ENCODE results near the gene DPY19L1.
"Not testable (repeated sequence)": the region's sequence is repeated elsewhere in the genome, so short reads cannot be mapped to it uniquely, and the experiment has no call there.

Gene DPY19L1

DNA sequence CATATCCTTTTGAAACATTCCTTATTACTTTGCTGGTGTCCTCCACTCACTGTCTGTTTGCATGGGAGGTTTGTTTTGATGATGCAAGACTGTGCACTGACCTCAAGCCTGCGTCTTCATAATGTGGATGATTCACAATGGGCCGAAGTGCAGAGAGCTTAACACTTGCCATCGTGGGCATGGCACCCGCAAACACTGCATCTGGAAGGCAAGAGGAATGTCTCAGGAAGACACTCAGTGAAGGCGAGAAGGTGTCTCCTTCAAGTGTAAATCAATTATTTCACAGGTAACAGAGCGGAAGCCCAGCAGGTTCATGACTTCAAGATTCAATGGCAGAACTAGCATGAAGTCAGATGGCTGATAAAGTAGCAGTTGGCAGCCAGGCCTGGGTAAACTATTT lies 98.1 kb downstream of the DPY19L1 start:
- no CpG with 5 or more reads among the region's 6 CpGs for WGBS, 2 donors (ENCODE audit: extremely low coverage in 2 of 2, insufficient read length in 2 of 2, insufficient replicate concordance in 1 of 2)
- no peak overlapping the region for H3K4me2 ChIP-seq (ENCODE audit: insufficient read depth, low read length, poor library complexity, severe bottlenecking)
- H3K9ac ChIP-seq (ENCODE audit: low read depth, low read length, poor library complexity) = no peak overlapping the region
- H4K91ac ChIP-seq (ENCODE audit: low read depth, low read length, poor library complexity) = no peak overlapping the region
- H4K8ac ChIP-seq (ENCODE audit: low read depth, low read length) = no peak overlapping the region
- H2BK12ac ChIP-seq (ENCODE audit: low read length) = no peak overlapping the region
- H3K79me1 ChIP-seq (ENCODE audit: low read depth, low read length) = no peaks in the 10 kb centered on the region
- no peaks in the 10 kb centered on the region for H3K9me3 ChIP-seq (replicated peaks in 1 of 2; ENCODE audit: control insufficient read depth in 2 of 2, insufficient read depth in 1 of 2, low read depth in 1 of 2, low read length in 2 of 2)
- no peak overlapping the region for H3K4me3 ChIP-seq (ENCODE audit: low read length in 2 of 2)
- peaks cover 0 to 2% of the 10 kb centered on the region in 2 donors for H3K4me1 ChIP-seq (ENCODE audit: control insufficient read depth in 2 of 2, insufficient read depth in 1 of 2, low read depth in 1 of 2, low read length in 2 of 2)
- H3K36me3 ChIP-seq (replicated peaks in 1 of 2; ENCODE audit: control insufficient read depth in 2 of 2, insufficient read depth in 2 of 2, low read length in 2 of 2) = peaks cover 3 to 26% of the 10 kb centered on the region in 2 donors
- H2BK5ac ChIP-seq (ENCODE audit: low read length) = no peak overlapping the region
- no peak overlapping the region for H3K27ac ChIP-seq (replicated peaks; ENCODE audit: low read length)
- H3K14ac ChIP-seq (ENCODE audit: low read length) = no peak overlapping the region
- H2AFZ ChIP-seq (ENCODE audit: low read length) = no peak overlapping the region
- no peak overlapping the region for H3K4ac ChIP-seq (ENCODE audit: low read length)
- no peak overlapping the region for H2BK120ac ChIP-seq (ENCODE audit: low read depth, low read length)
- H3K23ac ChIP-seq (ENCODE audit: low read depth, low read length, poor library complexity) = no peak overlapping the region
- H3K18ac ChIP-seq (ENCODE audit: low read length) = no peak overlapping the region
- H3K27me3 ChIP-seq (ENCODE audit: control insufficient read depth in 3 of 3, insufficient read depth in 3 of 3, low read depth in 1 of 3, low read length in 3 of 3) = no peaks in the 10 kb centered on the region
- H2BK15ac ChIP-seq (ENCODE audit: low read length) = no peak overlapping the region
- H2AK5ac ChIP-seq (ENCODE audit: low read depth, low read length) = no peak overlapping the region
- DNase-seq (ENCODE audit: low spot score) = no peak

GRCh38 chr7:34935735-34936165 lies 101.5 kb downstream of the DPY19L1 start:
- not testable (repeated sequence) for H3K79me1 ChIP-seq (ENCODE audit: low read depth, low read length); H2AK5ac ChIP-seq (ENCODE audit: low read depth, low read length); H3K4me1 ChIP-seq (ENCODE audit: control insufficient read depth in 2 of 2, insufficient read depth in 1 of 2, low read depth in 1 of 2, low read length in 2 of 2); H3K9me3 ChIP-seq (replicated peaks in 1 of 2; ENCODE audit: control insufficient read depth in 2 of 2, insufficient read depth in 1 of 2, low read depth in 1 of 2, low read length in 2 of 2); H3K9ac ChIP-seq (ENCODE audit: low read depth, low read length, poor library complexity); H3K27me3 ChIP-seq (ENCODE audit: control insufficient read depth in 3 of 3, insufficient read depth in 3 of 3, low read depth in 1 of 3, low read length in 3 of 3); H2BK12ac ChIP-seq (ENCODE audit: low read length); H3K27ac ChIP-seq (replicated peaks; ENCODE audit: low read length); H4K91ac ChIP-seq (ENCODE audit: low read depth, low read length, poor library complexity); H2AFZ ChIP-seq (ENCODE audit: low read length); H3K4me3 ChIP-seq (ENCODE audit: low read length in 2 of 2); H3K14ac ChIP-seq (ENCODE audit: low read length); H2BK120ac ChIP-seq (ENCODE audit: low read depth, low read length); H3K23ac ChIP-seq (ENCODE audit: low read depth, low read length, poor library complexity); H3K4ac ChIP-seq (ENCODE audit: low read length); H4K8ac ChIP-seq (ENCODE audit: low read depth, low read length); DNase-seq (ENCODE audit: low spot score); H2BK15ac ChIP-seq (ENCODE audit: low read length); H3K18ac ChIP-seq (ENCODE audit: low read length); H3K4me2 ChIP-seq (ENCODE audit: insufficient read depth, low read length, poor library complexity, severe bottlenecking); H2BK5ac ChIP-seq (ENCODE audit: low read length)
- no CpG with 5 or more reads among the region's 2 CpGs for WGBS, 2 donors (ENCODE audit: extremely low coverage in 2 of 2, insufficient read length in 2 of 2, insufficient replicate concordance in 1 of 2)
- peaks cover 3 to 39% of the 10 kb centered on the region in 2 donors for H3K36me3 ChIP-seq (replicated peaks in 1 of 2; ENCODE audit: control insufficient read depth in 2 of 2, insufficient read depth in 2 of 2, low read length in 2 of 2)

DNA sequence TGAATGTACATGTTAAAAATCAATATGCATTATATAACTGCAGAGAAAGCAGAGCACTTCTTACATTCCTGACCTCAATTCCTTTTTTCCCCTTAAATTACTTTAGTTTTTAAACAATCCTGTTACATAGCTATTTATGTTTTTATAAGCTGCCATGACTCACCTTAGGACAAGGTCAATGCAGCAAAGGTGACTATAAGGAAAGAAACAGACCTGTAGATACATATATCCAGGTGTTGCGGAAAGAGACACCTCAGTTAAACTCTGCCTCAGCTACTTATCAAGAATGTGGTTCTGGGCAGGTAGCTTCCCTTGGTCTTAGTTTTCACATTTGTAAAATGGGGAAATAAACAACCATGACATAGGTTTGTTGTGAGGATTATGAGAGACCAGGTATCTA lies 105.5 kb downstream of the DPY19L1 start:
- no peak overlapping the region for H3K14ac ChIP-seq (ENCODE audit: low read length)

GRCh38 chr7:34929783-34930182 lies 107.5 kb downstream of the DPY19L1 start:
- H2BK12ac ChIP-seq (ENCODE audit: low read length); H2BK5ac ChIP-seq (ENCODE audit: low read length); H3K4me2 ChIP-seq (ENCODE audit: insufficient read depth, low read length, poor library complexity, severe bottlenecking); H3K9me3 ChIP-seq (replicated peaks in 1 of 2; ENCODE audit: control insufficient read depth in 2 of 2, insufficient read depth in 1 of 2, low read depth in 1 of 2, low read length in 2 of 2); H3K18ac ChIP-seq (ENCODE audit: low read length); H2AFZ ChIP-seq (ENCODE audit: low read length); H3K27ac ChIP-seq (replicated peaks; ENCODE audit: low read length); DNase-seq (ENCODE audit: low spot score); H4K8ac ChIP-seq (ENCODE audit: low read depth, low read length); H3K79me1 ChIP-seq (ENCODE audit: low read depth, low read length); H2AK5ac ChIP-seq (ENCODE audit: low read depth, low read length); H3K4ac ChIP-seq (ENCODE audit: low read length); H2BK15ac ChIP-seq (ENCODE audit: low read length); H2BK120ac ChIP-seq (ENCODE audit: low read depth, low read length); H3K4me1 ChIP-seq (ENCODE audit: control insufficient read depth in 2 of 2, insufficient read depth in 1 of 2, low read depth in 1 of 2, low read length in 2 of 2); H3K4me3 ChIP-seq (ENCODE audit: low read length in 2 of 2); H3K14ac ChIP-seq (ENCODE audit: low read length); H3K23ac ChIP-seq (ENCODE audit: low read depth, low read length, poor library complexity); H3K27me3 ChIP-seq (ENCODE audit: control insufficient read depth in 3 of 3, insufficient read depth in 3 of 3, low read depth in 1 of 3, low read length in 3 of 3); H4K91ac ChIP-seq (ENCODE audit: low read depth, low read length, poor library complexity); H3K9ac ChIP-seq (ENCODE audit: low read depth, low read length, poor library complexity): not testable (repeated sequence)
- peaks cover 0 to 22% of the 10 kb centered on the region in 2 donors for H3K36me3 ChIP-seq (replicated peaks in 1 of 2; ENCODE audit: control insufficient read depth in 2 of 2, insufficient read depth in 2 of 2, low read length in 2 of 2)
- no CpG with 5 or more reads among the region's 6 CpGs for WGBS, 2 donors (ENCODE audit: extremely low coverage in 2 of 2, insufficient read length in 2 of 2, insufficient replicate concordance in 1 of 2)

More for the DNA sequence above, 105.5 kb downstream of the DPY19L1 start:
- H3K4me1 ChIP-seq (ENCODE audit: control insufficient read depth in 2 of 2, insufficient read depth in 1 of 2, low read depth in 1 of 2, low read length in 2 of 2) = no peaks in the 10 kb centered on the region
- H2BK15ac ChIP-seq (ENCODE audit: low read length) = no peak overlapping the region
- H3K9me3 ChIP-seq (replicated peaks in 1 of 2; ENCODE audit: control insufficient read depth in 2 of 2, insufficient read depth in 1 of 2, low read depth in 1 of 2, low read length in 2 of 2) = no peaks in the 10 kb centered on the region
- H3K18ac ChIP-seq (ENCODE audit: low read length) = no peak overlapping the region
- no peak overlapping the region for H2AK5ac ChIP-seq (ENCODE audit: low read depth, low read length)
- DNase-seq (ENCODE audit: low spot score) = no peak
- no peaks in the 10 kb centered on the region for H3K79me1 ChIP-seq (ENCODE audit: low read depth, low read length)
- H3K27ac ChIP-seq (replicated peaks; ENCODE audit: low read length) = no peak overlapping the region
- no peaks in the 10 kb centered on the region for H3K27me3 ChIP-seq (ENCODE audit: control insufficient read depth in 3 of 3, insufficient read depth in 3 of 3, low read depth in 1 of 3, low read length in 3 of 3)
- H2BK12ac ChIP-seq (ENCODE audit: low read length) = no peak overlapping the region
- H2AFZ ChIP-seq (ENCODE audit: low read length) = no peak overlapping the region
- H3K4me3 ChIP-seq (ENCODE audit: low read length in 2 of 2) = no peak overlapping the region
- WGBS, 2 donors (ENCODE audit: extremely low coverage in 2 of 2, insufficient read length in 2 of 2, insufficient replicate concordance in 1 of 2) = no CpG with 5 or more reads among the region's 1 CpG
- H3K4me2 ChIP-seq (ENCODE audit: insufficient read depth, low read length, poor library complexity, severe bottlenecking) = no peak overlapping the region
- H4K91ac ChIP-seq (ENCODE audit: low read depth, low read length, poor library complexity) = no peak overlapping the region
- H4K8ac ChIP-seq (ENCODE audit: low read depth, low read length) = no peak overlapping the region
- H2BK120ac ChIP-seq (ENCODE audit: low read depth, low read length) = no peak overlapping the region
- no peak overlapping the region for H2BK5ac ChIP-seq (ENCODE audit: low read length)
- H3K9ac ChIP-seq (ENCODE audit: low read depth, low read length, poor library complexity) = no peak overlapping the region
- no peak overlapping the region for H3K4ac ChIP-seq (ENCODE audit: low read length)
- no peak overlapping the region for H3K23ac ChIP-seq (ENCODE audit: low read depth, low read length, poor library complexity)
- peaks cover 0 to 27% of the 10 kb centered on the region in 2 donors for H3K36me3 ChIP-seq (replicated peaks in 1 of 2; ENCODE audit: control insufficient read depth in 2 of 2, insufficient read depth in 2 of 2, low read length in 2 of 2)
